ENCODE data around the gene UBE2L3.

UBE2L3 gene

GRCh38 chr22:21660904-21661303 is 93.4 kb downstream of the UBE2L3 start:
- in situ Hi-C loops (cut with MboI; ENCODE audit: low sequenced_read_pairs) = loop anchor here (10.0 kb wide), 1 partner anchor 646 kb away; the partner anchor contains the start of gene P2RX6
- Histone ChIP-seq H3K4me1 (peaks cover 10% of the 10 kb centered on the region), H3K36me3 (replicated peaks) (peaks cover 2% of the 10 kb centered on the region; the same call in 1 of the 2 replicates), H3K9me3 (no peaks in the 10 kb centered on the region), H3K4me3 (no peak overlapping the region), H3K27me3 (ENCODE audit: low read depth) (no peaks in the 10 kb centered on the region)
- no peak for DNase-seq (ENCODE audit: low spot score in 2 of 2)

DNA sequence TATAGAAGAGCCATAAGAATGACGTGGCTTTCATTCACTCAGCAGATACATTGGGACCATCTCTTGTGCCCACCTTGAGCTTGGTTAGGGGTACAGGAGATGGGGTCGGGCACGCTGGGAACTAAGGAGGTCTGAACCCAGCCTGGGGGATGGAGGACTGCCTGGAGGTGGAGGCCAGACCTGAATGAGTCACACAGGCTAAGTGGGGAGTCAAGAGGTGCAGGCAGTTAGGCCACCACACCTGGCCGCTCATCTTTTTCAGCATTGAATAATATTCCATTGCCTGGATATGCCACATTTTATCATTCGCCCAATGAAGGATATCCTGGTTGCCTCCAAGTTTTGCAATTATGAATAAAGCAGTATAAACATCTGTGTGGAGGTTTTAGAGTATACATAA is 94.5 kb downstream of the UBE2L3 start:
- peaks cover under 1% of the 10 kb centered on the region; the same call in 1 of the 2 replicates for H3K36me3 ChIP-seq (replicated peaks)
- no peak for DNase-seq (ENCODE audit: low spot score in 2 of 2)
- no peaks in the 10 kb centered on the region for H3K9me3 ChIP-seq
- in situ Hi-C loops (cut with MboI; ENCODE audit: low sequenced_read_pairs) = loop anchor here (10.0 kb wide), 1 partner anchor 647 kb away; the partner anchor contains the start of gene P2RX6
- no peak overlapping the region for H3K4me3 ChIP-seq
- peaks cover 8% of the 10 kb centered on the region for H3K4me1 ChIP-seq
- H3K27me3 ChIP-seq (ENCODE audit: low read depth) = no peaks in the 10 kb centered on the region

GRCh38 chr22:21663738-21664137 is 96.2 kb downstream of the UBE2L3 start:
- Histone ChIP-seq H3K9me3 (no peaks in the 10 kb centered on the region), H3K4me1 (no peaks in the 10 kb centered on the region), H3K27me3 (ENCODE audit: low read depth) (no peaks in the 10 kb centered on the region), H3K36me3 (replicated peaks) (no peaks in the 10 kb centered on the region), H3K4me3 (no peak overlapping the region)
- DNase-seq (ENCODE audit: low spot score in 2 of 2) = no peak
- in situ Hi-C loops (cut with MboI; ENCODE audit: low sequenced_read_pairs) = loop anchor here (10.0 kb wide), 1 partner anchor 649 kb away; the partner anchor contains the start of gene P2RX6

GRCh38 chr22:21665047-21665851 is 97.7 kb downstream of the UBE2L3 start:
- Histone ChIP-seq H3K4me3 (peak overlapping the region; percentile 75), H3K36me3 (replicated peaks) (peaks cover 1% of the 10 kb centered on the region), H3K9me3 (no peaks in the 10 kb centered on the region), H3K4me1 (no peaks in the 10 kb centered on the region), H3K27me3 (ENCODE audit: low read depth) (no peaks in the 10 kb centered on the region)
- no peak for DNase-seq (ENCODE audit: low spot score in 2 of 2)
- in situ Hi-C loops (cut with MboI; ENCODE audit: low sequenced_read_pairs) = loop anchor here (10.0 kb wide), 1 partner anchor 650 kb away; the partner anchor contains the start of gene P2RX6

DNA sequence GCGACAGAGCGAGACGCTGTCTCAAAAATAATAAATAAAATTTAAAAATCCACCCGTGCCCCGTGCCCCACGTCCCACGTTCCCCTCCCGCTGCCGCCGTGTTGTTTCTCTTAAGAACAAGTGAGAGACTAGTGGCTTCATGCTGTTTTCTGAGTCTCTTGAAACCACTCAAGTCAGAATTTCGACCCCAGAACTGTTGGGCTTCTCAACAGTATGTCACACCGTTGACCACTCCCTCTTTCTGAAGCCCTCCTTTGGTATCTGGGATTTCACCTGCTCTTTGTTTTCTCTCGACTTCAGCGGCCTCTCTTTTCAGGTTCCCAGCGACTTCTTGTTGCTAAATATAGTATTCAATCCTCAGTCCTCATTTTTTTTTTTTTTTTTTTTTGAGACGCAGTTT is 99.3 kb downstream of the UBE2L3 start:
- in situ Hi-C loops (cut with MboI; ENCODE audit: low sequenced_read_pairs) = loop anchor here (10.0 kb wide), 1 partner anchor 652 kb away; the partner anchor contains the start of gene P2RX6
- Histone ChIP-seq H3K27me3 (ENCODE audit: low read depth) (no peaks in the 10 kb centered on the region), H3K36me3 (replicated peaks) (peaks cover 14% of the 10 kb centered on the region), H3K4me1 (no peaks in the 10 kb centered on the region), H3K4me3 (peak overlapping the region; percentile 75), H3K9me3 (no peaks in the 10 kb centered on the region)
- DNase-seq (ENCODE audit: low spot score in 2 of 2) = no peak

GRCh38 chr22:21669026-21669425 is 101.5 kb downstream of the UBE2L3 start:
- no peaks in the 10 kb centered on the region for H3K27me3 ChIP-seq (ENCODE audit: low read depth)
- H3K9me3 ChIP-seq = no peaks in the 10 kb centered on the region
- no peak for DNase-seq (ENCODE audit: low spot score in 2 of 2)
- H3K4me3 ChIP-seq = no peak overlapping the region
- H3K36me3 ChIP-seq (replicated peaks) = peaks cover 25% of the 10 kb centered on the region
- H3K4me1 ChIP-seq = no peaks in the 10 kb centered on the region
- in situ Hi-C loops (cut with MboI; ENCODE audit: low sequenced_read_pairs) = loop anchor here (10.0 kb wide), 1 partner anchor 654 kb away; the partner anchor contains the start of gene P2RX6

DNA sequence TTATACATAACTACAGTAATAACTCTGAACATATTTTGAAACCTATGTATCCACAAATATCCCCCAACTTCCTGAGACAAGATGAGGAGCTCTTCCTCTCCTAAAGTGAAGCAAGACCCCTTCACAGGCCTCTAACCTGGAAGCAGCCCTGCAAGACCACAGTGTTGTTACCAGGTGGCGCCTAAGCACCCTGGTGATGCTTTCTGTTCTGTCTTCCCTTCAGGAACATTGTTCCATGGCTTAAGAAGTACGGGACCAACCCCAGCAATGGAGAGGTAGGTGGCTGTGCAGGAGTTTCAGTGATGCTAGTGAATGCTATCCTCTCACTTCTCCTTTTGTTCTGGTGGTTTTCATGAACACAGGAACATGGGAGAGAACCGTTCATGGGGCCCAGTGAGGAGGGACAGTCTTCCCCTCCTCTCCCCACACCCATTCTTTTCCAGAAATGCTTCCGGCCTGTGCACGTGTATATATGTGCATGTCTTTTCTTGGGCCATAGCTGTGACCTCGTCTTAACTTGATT is 104.7 kb downstream of the UBE2L3 start:
- peaks cover 41% of the 10 kb centered on the region for H3K36me3 ChIP-seq (replicated peaks)
- DNase-seq (ENCODE audit: low spot score in 2 of 2) = no peak
- H3K9me3 ChIP-seq = no peaks in the 10 kb centered on the region
- in situ Hi-C loops (cut with MboI; ENCODE audit: low sequenced_read_pairs) = no loop called here
- H3K27me3 ChIP-seq (ENCODE audit: low read depth) = no peaks in the 10 kb centered on the region
- no peaks in the 10 kb centered on the region for H3K4me1 ChIP-seq
- no peak overlapping the region for H3K4me3 ChIP-seq

Measured in HAP-1 (cell line).